Measurements from ENCODE around the gene ADAMTS4. TPM values are rescaled to one million over a fixed set of nuclear protein-coding genes. Genes with fewer than 3 reads are reported as not detected.

The ADAMTS4 gene
- total RNA-seq, 2 experiments from 2014 or later: 0.83 to 1.2 TPM

DNA sequence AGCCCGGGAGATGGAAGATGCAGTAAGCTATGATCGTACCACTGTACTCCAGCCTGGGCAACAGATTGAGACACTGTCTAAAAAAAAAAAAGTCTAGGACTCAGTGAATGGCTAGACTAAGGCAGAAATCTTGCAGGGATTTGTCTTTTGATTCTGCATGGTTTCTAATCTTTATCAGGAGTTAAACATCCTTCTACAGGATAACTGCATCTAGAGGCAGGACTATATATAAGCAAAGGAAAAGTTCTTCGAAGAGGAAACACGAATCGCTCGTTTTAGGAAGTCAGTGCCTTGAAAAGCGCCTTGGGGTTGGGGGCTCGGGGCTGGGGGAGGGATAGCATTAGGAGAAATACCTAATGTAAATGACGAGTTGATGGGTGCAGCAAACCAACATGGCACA, 45.7 kb downstream of the ADAMTS4 start:
- peak overlapping the region; percentile 92 for H3K4me3 Mint-ChIP-seq
- POLR2A ChIA-PET: interaction anchor here (0.9 to 4.1 kb wide), 17 partner anchors 12 to 316 kb away, joined by 3 to 63 read pairs (median 9); partner anchors contain the start of genes ARHGAP30, B4GALT3, DEDD and NDUFS2
- H3K36me3 Mint-ChIP-seq (ENCODE audit: low read depth): peaks cover 27% of the 10 kb centered on the region

DNA sequence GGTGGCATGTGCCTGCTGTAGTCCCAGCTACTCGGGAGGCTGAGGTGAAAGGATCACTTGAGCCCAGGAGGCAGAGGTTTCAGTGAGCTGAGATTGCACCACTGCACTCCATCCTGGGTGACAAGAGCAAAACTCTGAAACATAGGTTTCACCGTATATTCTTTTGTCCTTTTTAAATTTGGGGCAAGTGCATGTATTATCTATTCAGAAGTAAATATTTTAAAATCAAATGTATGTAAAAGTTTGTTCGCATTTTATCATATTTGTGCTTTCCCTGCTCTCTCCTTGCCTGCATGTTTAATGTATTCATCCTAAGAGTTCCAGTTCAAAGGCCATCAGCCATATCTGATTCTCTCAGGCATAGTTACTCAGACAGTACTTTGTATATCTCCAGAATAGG, 53.0 kb downstream of the ADAMTS4 start:
- H3K4me3 Mint-ChIP-seq: no peak overlapping the region
- H3K36me3 Mint-ChIP-seq (ENCODE audit: low read depth): no peaks in the 10 kb centered on the region
- no peaks in the 10 kb centered on the region for H3K4me1 Mint-ChIP-seq
- no peaks in the 10 kb centered on the region for H3K27me3 Mint-ChIP-seq
- no peak overlapping the region for H3K27ac Mint-ChIP-seq
- POLR2A ChIA-PET: no interaction called here
- no peak for DNase-seq
- no peaks in the 10 kb centered on the region for H3K9me3 Mint-ChIP-seq
- CTCF ChIA-PET: interaction anchor here (1.1 kb wide), 1 partner anchor 10 kb away, joined by 3 read pairs; no protein-coding TSS in a partner anchor

More for the DNA sequence above, 45.7 kb downstream of the ADAMTS4 start:
- Mint-ChIP-seq H3K9me3 (no peaks in the 10 kb centered on the region), H3K27ac (peak overlapping the region; percentile 98), H3K4me1 (peaks cover 23% of the 10 kb centered on the region), H3K27me3 (no peaks in the 10 kb centered on the region)
- CTCF ChIA-PET: interaction anchor here (0.7 to 3.9 kb wide), 12 partner anchors 10 to 161 kb away, joined by 3 to 36 read pairs (median 3); partner anchors contain the start of genes ARHGAP30, DEDD, F11R and PPOX
- no peak for DNase-seq

DNA sequence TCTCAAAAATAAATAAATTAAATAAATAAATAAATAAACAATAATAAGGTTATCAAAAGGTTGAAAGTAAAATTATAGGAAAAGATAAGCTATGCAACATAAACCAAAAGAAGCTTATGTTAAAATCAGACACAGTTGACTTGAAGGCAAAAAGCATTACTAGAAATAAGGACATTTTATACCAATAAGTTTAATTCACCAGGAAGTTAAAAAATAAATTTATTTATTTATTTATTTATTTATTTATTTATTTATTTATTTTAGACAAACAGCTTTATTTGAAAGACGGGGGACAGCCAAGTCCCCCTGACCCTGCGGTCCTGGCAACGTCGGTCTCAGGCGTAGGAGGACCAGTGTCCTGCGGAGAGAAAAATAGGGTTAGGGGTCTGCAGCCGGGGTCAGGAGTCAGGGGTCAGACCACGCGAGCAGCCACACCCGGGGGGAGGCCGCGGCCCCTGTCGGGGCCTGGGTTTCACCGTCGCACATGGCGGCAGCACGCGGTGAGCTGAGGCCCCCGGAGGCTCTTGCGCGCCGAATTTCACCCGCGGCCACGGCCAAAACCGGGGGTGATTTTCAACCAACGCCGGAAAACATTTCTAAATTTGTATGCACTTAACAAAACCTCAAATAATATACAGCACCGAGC, 58.0 kb downstream of the ADAMTS4 start:
- CTCF ChIA-PET: interaction anchor here (0.6 to 2.2 kb wide), 12 partner anchors 9 to 151 kb away, joined by 3 to 10 read pairs (median 4); partner anchors contain the start of genes ARHGAP30 and PPOX
- no peaks in the 10 kb centered on the region for H3K27me3 Mint-ChIP-seq
- peaks cover 4% of the 10 kb centered on the region for H3K4me1 Mint-ChIP-seq

DNA sequence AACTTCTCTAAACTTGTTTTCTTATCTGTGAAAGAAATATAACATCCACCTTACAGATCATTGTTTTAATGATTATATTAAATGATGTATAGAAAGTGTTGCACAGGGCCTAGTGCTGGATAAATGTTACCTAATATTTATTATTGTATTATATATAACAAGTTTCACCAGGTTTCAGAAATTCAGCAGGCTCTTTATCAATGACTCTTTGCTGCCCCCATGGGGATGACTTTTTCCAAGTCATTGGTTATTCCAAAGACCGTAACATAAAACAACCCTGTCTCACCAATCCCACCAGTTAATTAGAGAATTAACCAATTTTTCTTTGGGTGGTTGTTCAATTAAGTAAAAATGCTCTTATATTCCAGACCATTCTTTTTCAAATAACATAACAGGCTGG, 59.1 kb downstream of the ADAMTS4 start:
- CTCF ChIA-PET: interaction anchor here (0.9 to 2.1 kb wide), 3 partner anchors 8 to 142 kb away, joined by 3 to 6 read pairs (median 6); no protein-coding TSS in a partner anchor
- Mint-ChIP-seq H3K9me3 (no peaks in the 10 kb centered on the region), H3K36me3 (ENCODE audit: low read depth) (peaks cover 8% of the 10 kb centered on the region), H3K4me1 (peaks cover 9% of the 10 kb centered on the region), H3K4me3 (no peak overlapping the region), H3K27ac (no peak overlapping the region), H3K27me3 (no peaks in the 10 kb centered on the region)
- DNase-seq: peak; percentile 44
- POLR2A ChIA-PET: interaction anchor here (1.3 to 2.3 kb wide), 2 partner anchors 14 to 23 kb away, joined by 3 to 9 read pairs; partner anchors contain the start of gene UFC1

More for the DNA sequence above, 58.0 kb downstream of the ADAMTS4 start:
- POLR2A ChIA-PET: interaction anchor here (1.1 to 3.1 kb wide), 4 partner anchors 8 to 95 kb away, joined by 3 to 11 read pairs (median 4); partner anchors contain the start of genes DEDD, PFDN2, UFC1 and USF1
- Mint-ChIP-seq H3K27ac (no peak overlapping the region), H3K36me3 (ENCODE audit: low read depth) (peaks cover 2% of the 10 kb centered on the region), H3K4me3 (no peak overlapping the region), H3K9me3 (no peaks in the 10 kb centered on the region)
- DNase-seq: no peak

- H3K36me3 Mint-ChIP-seq (ENCODE audit: low read depth): peaks cover 8% of the 10 kb centered on the region
- no peak for DNase-seq
- no peaks in the 10 kb centered on the region for H3K27me3 Mint-ChIP-seq
- peak overlapping the region; percentile 21 for H3K27ac Mint-ChIP-seq
- ChIA-PET POLR2A (interaction anchor here (0.6 to 2.3 kb wide), 4 partner anchors 9 to 41 kb away, joined by 3 to 9 read pairs (median 4); partner anchors contain the start of genes NIT1, PFDN2 and UFC1), CTCF (interaction anchor here (0.6 to 1.6 kb wide), 13 partner anchors 9 to 463 kb away, joined by 3 to 7 read pairs (median 3); partner anchors contain the start of genes UFC1 and USF1)
- peaks cover 9% of the 10 kb centered on the region for H3K4me1 Mint-ChIP-seq
- no peak overlapping the region for H3K4me3 Mint-ChIP-seq
- H3K9me3 Mint-ChIP-seq: no peaks in the 10 kb centered on the region
Observed at GRCh38 chr1:161138431-161138830, 60.4 kb downstream of the ADAMTS4 start.

- H3K27ac Mint-ChIP-seq: no peak overlapping the region
- peaks cover 8% of the 10 kb centered on the region for H3K36me3 Mint-ChIP-seq (ENCODE audit: low read depth)
- no peak overlapping the region for H3K4me3 Mint-ChIP-seq
- ChIA-PET CTCF (interaction anchor here (0.6 to 1.6 kb wide), 12 partner anchors 9 to 463 kb away, joined by 3 to 7 read pairs (median 3); partner anchors contain the start of genes UFC1 and USF1), POLR2A (interaction anchor here (0.6 to 2.3 kb wide), 5 partner anchors 9 to 301 kb away, joined by 3 to 9 read pairs (median 4); partner anchors contain the start of genes NIT1, PFDN2 and UFC1)
- no peak for DNase-seq
- no peaks in the 10 kb centered on the region for H3K27me3 Mint-ChIP-seq
- no peaks in the 10 kb centered on the region for H3K9me3 Mint-ChIP-seq
- H3K4me1 Mint-ChIP-seq: peaks cover 9% of the 10 kb centered on the region
Observed at GRCh38 chr1:161137881-161138280, 61.0 kb downstream of the ADAMTS4 start.

Other genes starting within 250 kb of the ADAMTS4 start
- gene ITLN2, start 244.2 kb downstream of the ADAMTS4 start, total RNA-seq: not detected
- 10 to 100 TPM; 13.9 to 16.2 TPM for gene F11R, start 177.9 kb downstream of the ADAMTS4 start, total RNA-seq
- 10 to 100 TPM; 56.1 to 63.8 TPM for gene TSTD1, start 160.1 kb downstream of the ADAMTS4 start, total RNA-seq
- gene USF1, start 153.1 kb downstream of the ADAMTS4 start, total RNA-seq: 10 to 100 TPM; 67.4 to 68.0 TPM
- 100 to 1,000 TPM; 331 to 339 TPM for gene ARHGAP30, start 129.2 kb downstream of the ADAMTS4 start, total RNA-seq
- not detected for gene NECTIN4, start 109.5 kb downstream of the ADAMTS4 start, total RNA-seq
- gene KLHDC9, start 100.7 kb downstream of the ADAMTS4 start, total RNA-seq: 1 to 10 TPM; 1.2 TPM
- gene PFDN2, start 81.0 kb downstream of the ADAMTS4 start, total RNA-seq: 10 to 100 TPM; 76.6 to 78.8 TPM
- gene NIT1, start 80.9 kb downstream of the ADAMTS4 start, total RNA-seq: 10 to 100 TPM; 50.8 to 51.5 TPM
- gene DEDD, start 66.4 kb downstream of the ADAMTS4 start, total RNA-seq: 10 to 100 TPM; 38.2 to 40.0 TPM
- gene UFC1, start 45.1 kb downstream of the ADAMTS4 start, total RNA-seq: 100 to 1,000 TPM; 103 to 113 TPM
- 10 to 100 TPM; 32.5 to 34.8 TPM for gene USP21, start 39.6 kb downstream of the ADAMTS4 start, total RNA-seq
- 10 to 100 TPM; 32.9 to 33.2 TPM for gene PPOX, start 32.6 kb downstream of the ADAMTS4 start, total RNA-seq
- gene B4GALT3, start 21.5 kb downstream of the ADAMTS4 start, total RNA-seq: 10 to 100 TPM; 55.0 to 56.7 TPM
- 10 to 100 TPM; 83.0 to 87.3 TPM for gene NDUFS2, start 3.3 kb upstream of the ADAMTS4 start, total RNA-seq
- gene FCER1G, start 16.2 kb upstream of the ADAMTS4 start, total RNA-seq: 1 to 10 TPM; 1.1 to 1.3 TPM
- gene APOA2, start 24.6 kb upstream of the ADAMTS4 start, total RNA-seq: not detected
- gene TOMM40L, start 27.0 kb upstream of the ADAMTS4 start, total RNA-seq: 10 to 100 TPM; 17.4 to 18.1 TPM
- not detected for gene NR1I3, start 39.1 kb upstream of the ADAMTS4 start, total RNA-seq
- under 1 TPM in 1 of 2 experiments, not detected in 1; 0.28 TPM for gene PCP4L1, start 59.7 kb upstream of the ADAMTS4 start, total RNA-seq
- 1 to 10 TPM; 5.9 to 8.1 TPM for gene MPZ, start 110.9 kb upstream of the ADAMTS4 start, total RNA-seq
- gene SDHC, start 115.3 kb upstream of the ADAMTS4 start, total RNA-seq: 100 to 1,000 TPM; 172 to 173 TPM
- not detected for gene CFAP126, start 168.8 kb upstream of the ADAMTS4 start, total RNA-seq

Data from activated CD4-positive, alpha-beta memory T cell treated with anti-CD3 and anti-CD28 coated beads, Interleukin-2, amount 10 ng/mL, durations not matched to agents 7 days and 5 days (primary cell).